Small intestine (tissue), 7 donors: ENCODE results near the gene NEIL3. TPM values are rescaled to one million over a fixed set of nuclear protein-coding genes. Genes with fewer than 3 reads are reported as not detected.
A peak's percentile ranks its signal among the peaks of the same experiment; 100 is the strongest.

Source experiments
- DNase-seq, 2 donors: peaks; one replicate each; pipeline versions ENCODE4 v3.0.0 to v3.0.0-alpha.2; 2013
- FAIRE-seq: peaks from 2 replicates; lab custom pipeline; 2012; peaks lifted over from hg19 to GRCh38; lab: Jason Lieb, UNC
- H3K27ac ChIP-seq, 3 donors: one replicate each; pipeline ENCODE4 v1.5.1; 2013; ENCODE audit warnings: low read length in 2 of 3, mild to moderate bottlenecking in 2 of 3, control low read depth in 1 of 3, inconsistent platforms in 1 of 3, low read depth in 1 of 3, moderate library complexity in 1 of 3
- H3K27me3 ChIP-seq, 3 donors: one replicate each; pipeline ENCODE4 v1.6.1; 2013; ENCODE audit warnings: low read length in 3 of 3, inconsistent platforms in 1 of 3; ENCODE audit not compliant: control insufficient read depth in 3 of 3, insufficient read depth in 3 of 3
- H3K36me3 ChIP-seq, 3 donors: one replicate each; pipeline ENCODE4 v1.6.1; 2013; ENCODE audit warnings: low read length in 3 of 3, inconsistent platforms in 1 of 3, low read depth in 1 of 3, mild to moderate bottlenecking in 1 of 3, moderate library complexity in 1 of 3; ENCODE audit not compliant: control insufficient read depth in 3 of 3, insufficient read depth in 2 of 3
- H3K4me1 ChIP-seq, 3 donors: one replicate each; pipeline ENCODE4 v1.6.1; 2013; ENCODE audit warnings: low read length in 2 of 3, inconsistent platforms in 1 of 3, low read depth in 1 of 3, mild to moderate bottlenecking in 1 of 3, moderate library complexity in 1 of 3; ENCODE audit not compliant: control insufficient read depth in 3 of 3, insufficient read depth in 2 of 3
- H3K4me3 ChIP-seq, 3 donors: one replicate each; pipeline ENCODE4 v1.5.1; 2013; ENCODE audit warnings: low read length in 3 of 3, control low read depth in 1 of 3, inconsistent platforms in 1 of 3, low read depth in 1 of 3, mild to moderate bottlenecking in 1 of 3, moderate library complexity in 1 of 3
- H3K9me3 ChIP-seq, 2 donors: one replicate each; pipeline ENCODE4 v1.6.1; 2013; ENCODE audit warnings: low read depth in 1 of 2, low read length in 1 of 2; ENCODE audit not compliant: control insufficient read depth in 2 of 2, insufficient read depth in 1 of 2
- WGBS, 3 donors: extraction: QIAGEN DNeasy Blood & Tissue Kit; methylation state at CpG; one replicate each; pipeline ENCODE4 v1.1.7; 2013; 5-methylcytosine and 5-hydroxymethylcytosine counted together
- polyA plus RNA-seq, 4 donors: library from polyadenylated mRNA; stranded (reverse) in 3 of 4; unstranded in 1 of 4; fragments of 200-250 nt in 3 of 4; fragments of 120-200 nt in 1 of 4; gene quantifications; one replicate each; pipeline versions ENCODE4 v1.2.1 to v1.2.3, GENCODE V29; 2013
- donor health status: healthy with polysubstance abuse.
- donor health status: control.
- donor health status: control.
- donor health status: Bipolar disorder and iron deficiency.
- donor health status: healthy.

The NEIL3 gene
- polyA plus RNA-seq, 4 donors = 2.8 to 3.4 TPM; not detected in 2

DNA sequence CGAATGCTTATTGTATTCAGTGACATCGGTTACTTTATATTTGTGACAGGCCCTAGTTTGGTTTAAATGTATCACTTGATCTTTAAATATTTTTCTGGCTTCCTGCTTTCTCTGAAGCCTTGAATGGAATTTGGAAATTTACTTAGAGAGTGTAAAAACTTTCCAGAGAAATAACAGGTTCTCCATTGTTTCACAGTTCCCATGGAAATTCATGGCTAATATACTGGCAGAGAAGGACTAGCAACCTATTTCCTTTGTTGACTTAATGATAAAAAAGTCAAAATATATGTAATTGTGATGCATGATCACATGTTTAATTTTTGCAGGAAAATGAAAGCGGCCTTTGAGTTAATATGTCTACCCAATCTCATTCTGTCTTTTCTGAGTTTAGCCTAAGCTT is 13.2 kb downstream of the NEIL3 start:
- Histone ChIP-seq H3K4me1 (no peaks in the 10 kb centered on the region), H3K36me3 (no peaks in the 10 kb centered on the region), H3K27ac (no peak overlapping the region), H3K4me3 (no peak overlapping the region), H3K27me3 (no peaks in the 10 kb centered on the region), H3K9me3 (no peaks in the 10 kb centered on the region)
- FAIRE-seq (no peak), DNase-seq (no peak)
- WGBS, 3 donors = 74 to 80% (median 77%) methylated on average over 3 of the region's 3 CpGs

DNA sequence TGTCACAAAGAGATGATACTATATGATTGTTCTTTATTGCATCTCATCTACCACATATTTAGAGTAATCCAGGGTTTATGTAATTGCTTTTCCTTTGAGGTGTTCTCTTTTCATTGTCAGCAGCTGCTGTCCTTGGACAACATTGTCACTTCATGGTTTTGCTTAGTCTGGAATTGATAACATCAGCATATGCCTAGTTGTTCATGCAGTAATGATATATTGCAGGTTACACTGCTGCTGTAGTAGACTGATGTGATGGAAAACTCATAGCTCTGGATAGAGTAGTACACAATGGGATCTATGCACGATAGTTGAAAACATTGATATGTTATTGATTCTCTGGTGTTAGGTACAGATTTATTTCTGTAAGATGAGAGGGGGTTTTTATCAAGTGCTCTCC is 13.7 kb downstream of the NEIL3 start:
- Histone ChIP-seq H3K4me3 (no peak overlapping the region), H3K4me1 (no peaks in the 10 kb centered on the region), H3K9me3 (no peaks in the 10 kb centered on the region), H3K36me3 (no peaks in the 10 kb centered on the region), H3K27ac (no peak overlapping the region), H3K27me3 (no peaks in the 10 kb centered on the region)
- FAIRE-seq (no peak), DNase-seq (no peak)
- 93 to 98% (median 95%) methylated on average over 1 of the region's 1 CpG for WGBS, 3 donors

DNA sequence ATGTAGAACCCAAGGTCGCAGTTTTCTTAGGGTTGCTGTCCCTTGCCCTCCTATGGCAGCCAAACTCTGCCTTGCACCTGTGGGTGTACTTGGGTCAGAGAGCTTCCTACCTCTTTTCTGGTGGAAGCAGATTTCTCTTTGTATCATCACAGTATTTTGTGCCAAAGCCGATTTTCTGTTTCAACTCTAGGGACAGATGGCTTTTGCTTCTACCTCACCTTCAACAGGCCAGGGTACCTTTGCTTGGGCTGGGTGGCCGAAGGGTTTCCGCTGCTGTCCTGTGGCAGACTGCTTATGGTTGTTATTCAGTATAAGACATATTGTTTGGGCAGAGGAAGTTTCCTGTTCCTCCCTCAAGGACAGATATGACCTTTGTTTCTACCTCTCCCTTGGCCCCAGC is 22.4 kb downstream of the NEIL3 start:
- no peaks in the 10 kb centered on the region for H3K27me3 ChIP-seq
- H3K27ac ChIP-seq = no peak overlapping the region
- peaks cover 0 to 6% of the 10 kb centered on the region in 2 donors for H3K9me3 ChIP-seq
- WGBS, 3 donors = 90 to 96% (median 95%) methylated on average over 4 of the region's 4 CpGs
- H3K36me3 ChIP-seq = no peaks in the 10 kb centered on the region
- H3K4me3 ChIP-seq = no peak overlapping the region
- H3K4me1 ChIP-seq = no peaks in the 10 kb centered on the region
- FAIRE-seq = no peak
- no peak for DNase-seq

DNA sequence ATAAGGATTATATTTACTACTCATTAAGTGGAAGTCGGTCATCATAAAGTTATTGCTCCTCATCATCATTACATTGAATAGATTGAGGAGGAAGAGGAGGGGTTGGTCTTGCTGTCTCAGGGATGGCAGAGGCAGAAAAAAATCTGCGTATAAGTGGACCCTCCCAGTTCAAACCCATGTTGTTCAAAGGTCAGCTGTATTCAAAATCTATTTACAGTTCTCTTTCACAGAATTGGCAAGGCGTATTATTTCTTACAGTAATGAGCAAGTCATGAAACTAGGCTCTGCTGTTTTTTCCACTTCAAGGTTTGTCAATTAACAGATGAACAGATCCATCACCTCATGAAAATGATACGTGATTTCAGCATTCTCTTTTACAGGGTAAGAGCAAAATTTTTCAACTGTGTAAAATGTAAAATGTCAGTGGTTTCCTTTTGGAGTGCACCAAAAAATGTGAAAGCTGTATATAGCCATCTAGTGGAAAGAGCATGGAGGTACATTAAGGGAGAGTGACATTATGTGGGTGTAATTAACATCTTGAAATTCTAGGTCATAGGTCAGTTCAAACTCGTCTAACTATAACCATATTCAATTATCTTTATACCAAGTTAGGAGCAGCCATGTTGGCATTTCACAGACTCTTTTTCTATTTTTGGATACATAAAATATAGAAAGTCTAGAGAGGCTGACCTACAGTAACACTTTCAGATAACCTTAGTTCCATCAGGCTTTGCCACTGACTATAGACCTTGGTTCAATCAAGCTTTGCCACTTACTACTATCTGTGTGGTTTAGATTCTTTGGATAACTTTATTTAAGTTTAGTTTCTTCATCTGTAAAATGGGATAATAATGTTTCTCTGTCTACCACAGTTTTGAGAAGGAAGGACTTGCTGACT is 30.1 kb downstream of the NEIL3 start:
- DNase-seq (peak; percentile 66 to 69), FAIRE-seq (no peak)
- 31 to 42% (median 33%) methylated on average over 5 of the region's 5 CpGs for WGBS, 3 donors
- H3K4me1 ChIP-seq = no peaks in the 10 kb centered on the region
- H3K9me3 ChIP-seq = no peaks in the 10 kb centered on the region
- peaks cover 0 to 2% (median 0%) of the 10 kb centered on the region in 3 donors for H3K36me3 ChIP-seq
- H3K4me3 ChIP-seq = no peak overlapping the region
- H3K27me3 ChIP-seq = no peaks in the 10 kb centered on the region
- H3K27ac ChIP-seq = no peak overlapping the region

DNA sequence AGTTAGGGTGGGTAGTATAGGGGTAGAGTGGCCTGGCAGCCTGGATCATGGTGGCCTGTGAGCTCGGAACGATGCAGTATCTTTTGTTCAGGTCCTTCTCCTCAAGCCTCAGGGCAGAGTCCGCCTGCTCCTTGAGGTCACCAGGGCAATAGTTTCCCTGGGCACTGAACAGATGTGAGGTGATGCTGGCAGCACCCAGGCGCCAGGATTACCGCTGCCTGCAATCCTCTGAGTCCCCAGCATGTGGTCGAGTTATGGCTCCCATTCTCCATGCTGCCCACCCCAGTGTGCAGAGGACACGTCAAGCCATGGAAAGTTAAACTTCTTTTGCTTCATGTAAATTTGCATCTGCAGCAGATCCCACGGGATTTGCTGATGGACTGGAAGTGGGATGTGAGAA is 38.7 kb downstream of the NEIL3 start:
- 95 to 98% (median 96%) methylated on average over 8 of the region's 8 CpGs for WGBS, 3 donors
- Histone ChIP-seq H3K36me3 (peaks cover 0 to 7% (median 0%) of the 10 kb centered on the region in 3 donors), H3K27ac (no peak overlapping the region), H3K27me3 (no peaks in the 10 kb centered on the region), H3K4me3 (no peak overlapping the region), H3K9me3 (no peaks in the 10 kb centered on the region), H3K4me1 (no peaks in the 10 kb centered on the region)
- no peak for FAIRE-seq
- no peak for DNase-seq

DNA sequence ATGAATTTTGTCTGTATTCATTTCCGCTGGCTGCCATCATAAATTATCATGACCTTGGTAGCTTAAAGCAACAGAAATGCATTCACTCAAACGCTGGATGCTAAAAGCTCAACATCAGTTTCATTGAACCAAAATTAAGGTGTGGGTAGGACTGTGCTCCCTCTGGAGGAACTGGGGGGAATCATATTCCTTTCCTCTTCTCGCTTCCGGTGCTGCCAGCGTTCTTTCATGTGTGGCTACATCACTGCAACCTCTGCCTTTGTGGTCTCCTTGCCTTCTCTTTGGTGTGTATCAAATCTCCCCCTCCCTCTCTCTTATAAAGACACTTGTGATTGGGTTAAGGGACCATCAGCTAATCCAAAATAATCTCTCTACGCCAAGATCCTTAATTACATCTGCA is 39.5 kb downstream of the NEIL3 start:
- Histone ChIP-seq H3K4me1 (no peaks in the 10 kb centered on the region), H3K27ac (no peak overlapping the region), H3K27me3 (no peaks in the 10 kb centered on the region), H3K36me3 (peaks cover 0 to 7% (median 0%) of the 10 kb centered on the region in 3 donors), H3K4me3 (no peak overlapping the region), H3K9me3 (no peaks in the 10 kb centered on the region)
- no peak for DNase-seq
- no peak for FAIRE-seq
- WGBS, 3 donors = 93 to 98% (median 95%) methylated on average over 6 of the region's 6 CpGs

DNA sequence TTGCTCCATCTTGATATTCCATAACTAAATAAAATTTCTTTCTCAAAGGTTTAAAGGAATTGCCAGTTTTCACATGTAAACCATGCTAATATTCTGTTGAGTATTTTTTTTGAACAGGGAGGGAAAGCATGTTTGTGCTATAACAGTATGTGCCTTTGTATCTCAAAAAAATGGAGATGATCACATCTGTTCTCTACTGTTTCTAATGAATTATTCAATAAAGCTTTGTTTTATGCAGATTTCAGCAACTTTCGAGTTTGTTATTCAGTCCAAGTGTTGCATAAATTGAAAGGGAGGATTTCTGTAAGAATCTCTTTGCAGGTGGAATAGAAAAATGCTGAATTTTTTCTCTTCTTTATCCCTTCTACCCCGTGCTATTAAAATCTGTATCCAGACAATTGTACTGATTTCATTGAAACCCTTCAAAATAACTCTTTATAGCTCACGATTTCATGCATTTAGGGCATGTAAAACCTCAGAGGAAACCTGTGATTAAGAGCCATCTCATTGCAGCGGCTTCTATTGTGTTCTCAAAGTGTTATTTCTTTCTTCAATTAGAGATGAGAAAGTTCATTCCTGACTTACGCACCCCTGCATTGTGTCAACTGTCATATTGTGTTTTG is 42.1 kb downstream of the NEIL3 start:
- Histone ChIP-seq H3K27ac (no peak overlapping the region), H3K36me3 (peaks cover 0 to 7% (median 0%) of the 10 kb centered on the region in 3 donors), H3K4me1 (no peaks in the 10 kb centered on the region), H3K9me3 (no peaks in the 10 kb centered on the region), H3K27me3 (no peaks in the 10 kb centered on the region), H3K4me3 (no peak overlapping the region)
- FAIRE-seq (no peak), DNase-seq (no peak)
- WGBS, 3 donors = 91 to 94% (median 93%) methylated on average over 5 of the region's 5 CpGs

DNA sequence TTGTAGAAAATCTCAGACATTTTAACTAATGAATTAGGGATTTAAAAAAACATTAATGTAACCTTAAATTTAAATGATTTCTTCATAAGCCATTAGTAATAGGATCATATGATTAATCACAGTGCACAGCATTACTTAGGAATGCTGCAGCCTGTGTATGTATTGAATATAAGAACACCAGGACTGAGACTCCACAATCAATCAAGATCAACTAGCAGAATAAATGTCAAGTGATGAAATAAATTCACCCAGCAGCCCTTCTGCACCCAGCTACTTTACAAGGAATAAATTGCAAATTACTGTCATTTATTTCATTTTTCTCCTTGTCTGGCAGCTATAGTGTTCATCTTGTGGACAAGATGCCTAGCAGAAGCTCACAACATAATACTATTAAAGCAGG is 46.5 kb downstream of the NEIL3 start:
- Histone ChIP-seq H3K27me3 (no peaks in the 10 kb centered on the region), H3K4me3 (no peak overlapping the region), H3K4me1 (no peaks in the 10 kb centered on the region), H3K27ac (no peak overlapping the region), H3K9me3 (no peaks in the 10 kb centered on the region), H3K36me3 (no peaks in the 10 kb centered on the region)
- no peak for FAIRE-seq
- DNase-seq = no peak
